Right lobe of liver (tissue), 4 donors: Measurements from ENCODE around the gene TOP3A.

Experiments used
- POLR2A ChIP-seq: fragments of 450-650 bp; IDR thresholded peaks from one replicate; pipeline ENCODE4 v1.6.1; 2017; ENCODE audit warnings: antibody characterized with exemption, mild to moderate bottlenecking
- TF ChIP-seq, protein P1 (sequence below), 4 donors: fragments of 200-600 bp in 3 of 4; fragments of 450-650 bp in 1 of 4; IDR thresholded peaks; one replicate each; pipeline versions ENCODE4 v1.5.1 to v1.8.0; 2016 to 2022; ENCODE audit warnings: antibody characterized with exemption in 4 of 4, mild to moderate bottlenecking in 2 of 4
- donor health status: DM: no; HTN: no; CAD: no.
- donor health status: DM: no; HTN: no; CAD: no.
- donor health status: DM: no; HTN: yes; CAD: no.

- TF ChIP-seq, protein P1, sequence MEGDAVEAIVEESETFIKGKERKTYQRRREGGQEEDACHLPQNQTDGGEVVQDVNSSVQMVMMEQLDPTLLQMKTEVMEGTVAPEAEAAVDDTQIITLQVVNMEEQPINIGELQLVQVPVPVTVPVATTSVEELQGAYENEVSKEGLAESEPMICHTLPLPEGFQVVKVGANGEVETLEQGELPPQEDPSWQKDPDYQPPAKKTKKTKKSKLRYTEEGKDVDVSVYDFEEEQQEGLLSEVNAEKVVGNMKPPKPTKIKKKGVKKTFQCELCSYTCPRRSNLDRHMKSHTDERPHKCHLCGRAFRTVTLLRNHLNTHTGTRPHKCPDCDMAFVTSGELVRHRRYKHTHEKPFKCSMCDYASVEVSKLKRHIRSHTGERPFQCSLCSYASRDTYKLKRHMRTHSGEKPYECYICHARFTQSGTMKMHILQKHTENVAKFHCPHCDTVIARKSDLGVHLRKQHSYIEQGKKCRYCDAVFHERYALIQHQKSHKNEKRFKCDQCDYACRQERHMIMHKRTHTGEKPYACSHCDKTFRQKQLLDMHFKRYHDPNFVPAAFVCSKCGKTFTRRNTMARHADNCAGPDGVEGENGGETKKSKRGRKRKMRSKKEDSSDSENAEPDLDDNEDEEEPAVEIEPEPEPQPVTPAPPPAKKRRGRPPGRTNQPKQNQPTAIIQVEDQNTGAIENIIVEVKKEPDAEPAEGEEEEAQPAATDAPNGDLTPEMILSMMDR (IDR thresholded peaks at IDR 0.05): no peak
- no peak for TF ChIP-seq POLR2A
These were observed 69.6 kb downstream of the TOP3A start for GRCh38 chr17:18245038-18245776.
